SU-DHL-6 (cell line): Measurements from ENCODE around the gene DES.

ENCODE experiments used
- CTCF ChIP-seq: fragments of 200-600 bp; sonication (generic); IDR thresholded peaks from one replicate; pipeline ENCODE4 v1.5.1; 2017; ENCODE audit warnings: antibody characterized with exemption, mild to moderate bottlenecking, low read length, moderate library complexity; ENCODE audit not compliant: insufficient read depth, poor library complexity, severe bottlenecking
- EZH2phosphoT487 ChIP-seq: fragments of 200-600 bp; sonication (generic), shearing (Covaris generic); conservative IDR thresholded peaks from 2 replicates; pipeline ENCODE4 v1.6.1; 2018; ENCODE audit warnings: mild to moderate bottlenecking, antibody characterized with exemption, low read length, moderate library complexity, mixed read lengths

- no peak for TF ChIP-seq CTCF
- no peak for TF ChIP-seq EZH2phosphoT487
Observed at GRCh38 chr2:219474285-219475060, 56.3 kb downstream of the DES start.
